Endothelial cell of umbilical vein (primary cell): ENCODE data around the gene FAM135A. TPM values are rescaled to one million over a fixed set of nuclear protein-coding genes. Genes with fewer than 3 reads are reported as not detected.
"Not testable (repeated sequence)": the region's sequence is repeated elsewhere in the genome, so short reads cannot be mapped to it uniquely, and the experiment has no call there.

Experiments used
- BruUV-seq: library from RNA; stranded (reverse); fragments of 400-500 nt; replicated peaks from 2 replicates; lab custom pipeline; 2021; lab: Mats Ljungman, UMichigan
- CTCF ChIA-PET: fragments of 300-600, 350-600 bp; sonication (Branson Sonifier 250); formaldehyde crosslinking; loops from one replicate; lab custom pipeline; 2021; ENCODE audit warnings: antibody characterized with exemption, inconsistent platforms; lab: Charles Lee
- POLR2A ChIA-PET: fragments of 300-600, 350-600 bp; sonication (Branson Sonifier 250); formaldehyde crosslinking; loops from one replicate; lab custom pipeline; 2021; ENCODE audit warnings: antibody characterized with exemption, inconsistent platforms; lab: Charles Lee
- DNase-seq: peaks from one replicate; pipeline ENCODE4 v3.0.0-alpha.2; 2011; ENCODE audit warnings: low read depth, low spot score
- FAIRE-seq: peaks from 2 replicates; lab custom pipeline; 2011; peaks lifted over from hg19 to GRCh38; lab: Jason Lieb, UNC
- H2AFZ ChIP-seq: 2 replicates; pipeline ENCODE4 v1.6.0; 2012; ENCODE audit warnings: low read depth, low read length, control low read depth, inconsistent platforms
- H3K27ac ChIP-seq: 2 replicates; pipeline ENCODE4 v1.5.1; 2011; ENCODE audit warnings: low read depth, mild to moderate bottlenecking, control low read depth, low read length, moderate library complexity; ENCODE audit not compliant: insufficient read depth
- H3K27me3 ChIP-seq, 2 experiments: 2 replicates each; pipeline versions ENCODE4 v1.6.0 to v1.6.1; 2011; ENCODE audit warnings: low read length in 2 of 2, mixed read lengths in 1 of 2; ENCODE audit not compliant: control insufficient read depth in 2 of 2, insufficient read depth in 2 of 2
- H3K36me3 ChIP-seq, 2 experiments: 2 replicates in 1 of 2; 3 replicates in 1 of 2; pipeline ENCODE4 v1.5.1; 2011; ENCODE audit warnings: low read length in 2 of 2, mild to moderate bottlenecking in 1 of 2, moderate library complexity in 1 of 2; ENCODE audit not compliant: control insufficient read depth in 2 of 2, insufficient read depth in 2 of 2; ENCODE audit errors: extremely low read depth in 1 of 2
- H3K4me1 ChIP-seq: 3 replicates; pipeline ENCODE4 v1.5.1; 2011; ENCODE audit warnings: mild to moderate bottlenecking, low read length; ENCODE audit not compliant: control insufficient read depth, insufficient read depth; ENCODE audit errors: extremely low read depth
- H3K4me2 ChIP-seq: 2 replicates; pipeline ENCODE4 v1.6.1; 2011; ENCODE audit warnings: low read length, control low read depth, mixed read lengths; ENCODE audit not compliant: insufficient read depth
- H3K4me3 ChIP-seq, 3 experiments: fragments of 200-600 bp in 1 of 3; sonication (generic), shearing (Covaris generic) in 1 of 3; replicated peaks in 1 of 3; 2 replicates each; pipeline ENCODE4 v1.5.1; 2011 to 2016; ENCODE audit warnings: control low read depth in 3 of 3, low read length in 3 of 3, mild to moderate bottlenecking in 2 of 3, inconsistent platforms in 1 of 3, low read depth in 1 of 3, moderate library complexity in 1 of 3; ENCODE audit not compliant: insufficient read depth in 1 of 3
- H3K79me2 ChIP-seq: 2 replicates; pipeline ENCODE4 v1.6.0; 2012; ENCODE audit warnings: low read length, inconsistent platforms; ENCODE audit not compliant: control insufficient read depth, insufficient read depth
- H3K9ac ChIP-seq: replicated peaks from 2 replicates; pipeline ENCODE3; 2011; ENCODE audit warnings: low read length, control low read depth; ENCODE audit not compliant: insufficient read depth; ENCODE audit errors: extremely low read depth
- H3K9me1 ChIP-seq: replicated peaks from 3 replicates; pipeline ENCODE4 v1.6.0; 2011; ENCODE audit warnings: mild to moderate bottlenecking, low read length; ENCODE audit not compliant: control insufficient read depth, insufficient read depth; ENCODE audit errors: extremely low read depth
- H3K9me3 ChIP-seq: replicated peaks from 2 replicates; pipeline ENCODE4 v1.5.1; 2012; ENCODE audit warnings: low read length, inconsistent platforms; ENCODE audit not compliant: control insufficient read depth, insufficient read depth
- H4K20me1 ChIP-seq: replicated peaks from 2 replicates; pipeline ENCODE3; 2011; ENCODE audit warnings: mild to moderate bottlenecking, low read length; ENCODE audit not compliant: control insufficient read depth, insufficient read depth; ENCODE audit errors: extremely low read depth
- EZH2 ChIP-seq: IDR thresholded peaks from 2 replicates; pipeline ENCODE4 v1.6.1; 2012; ENCODE audit warnings: borderline replicate concordance, low read depth, mild to moderate bottlenecking, moderate library complexity, low read length, inconsistent platforms; ENCODE audit not compliant: severe bottlenecking
- FOS ChIP-seq: IDR thresholded peaks from 2 replicates; pipeline ENCODE4 v1.6.1; 2011; ENCODE audit warnings: mild to moderate bottlenecking, low read length, moderate library complexity, borderline replicate concordance; ENCODE audit not compliant: insufficient read depth
- GATA2 ChIP-seq: IDR thresholded peaks from 2 replicates; pipeline ENCODE4 v1.7.0; 2011; ENCODE audit warnings: low read depth, mild to moderate bottlenecking, moderate library complexity, mixed read lengths, low read length; ENCODE audit not compliant: insufficient read length, insufficient read depth
- JUN ChIP-seq: IDR thresholded peaks from 2 replicates; pipeline ENCODE4 v1.6.1; 2011; ENCODE audit warnings: borderline replicate concordance, low read depth; ENCODE audit not compliant: insufficient read length, insufficient read depth
- MAX ChIP-seq: IDR thresholded peaks from 2 replicates; pipeline ENCODE4 v1.6.1; 2011; ENCODE audit not compliant: insufficient read depth, insufficient read length
- MYC ChIP-seq: IDR thresholded peaks from one replicate; pipeline ENCODE4 v1.6.1; 2011; ENCODE audit warnings: mild to moderate bottlenecking, low read depth, low read length
- POLR2A ChIP-seq: IDR thresholded peaks from 2 replicates; pipeline ENCODE4 v1.6.1; 2012; ENCODE audit warnings: low read depth, mild to moderate bottlenecking, control low read depth, low read length
- dilution Hi-C: fragments of 300-500 bp; cut with MboI; formaldehyde crosslinking; loops from one replicate; pipeline ENCODE4 v1.15.0; 2019; ENCODE audit warnings: low sequenced_read_pairs; ENCODE audit not compliant: extremely low pct_ligation_motif_present
- intact Hi-C: fragments of 100-400 bp; cut with micrococcal nuclease; formaldehyde crosslinking; loops from one replicate; pipeline ENCODE4 v1.10.0; 2022
- polyA plus RNA-seq, 4 experiments: library from polyadenylated mRNA; depleted of rRNA in 3 of 4; stranded (reverse) in 3 of 4; unstranded in 1 of 4; fragments of >200 nt; gene quantifications; 2 replicates each; pipeline versions ENCODE4 v1.2.1 to v1.2.3, GENCODE V29; 2011 to 2012; ENCODE audit warnings: missing spikeins in 1 of 4
- total RNA-seq: library from RNA; stranded (reverse); gene quantifications from 2 replicates; pipeline ENCODE4 v1.2.3, GENCODE V29; 2021
- TF ChIP-seq, protein P1 (sequence below), 2 donors: IDR thresholded peaks; 1 replicate in 1 of 2; 2 replicates in 1 of 2; pipeline ENCODE4 v1.5.1; 2011; ENCODE audit warnings: low read length in 2 of 2, mild to moderate bottlenecking in 2 of 2, moderate library complexity in 2 of 2, control low read depth in 1 of 2, inconsistent platforms in 1 of 2, low read depth in 1 of 2; ENCODE audit not compliant: insufficient read depth in 1 of 2; ENCODE audit errors: extremely low read depth in 1 of 2

The FAM135A gene
- total and polyA plus RNA-seq, 2 donors (not counting 3 experiments of a cell fraction or from before 2014, with no cell fraction given), result 3.7 to 9.6 TPM

- Histone ChIP-seq H3K36me3 (no peaks in the 10 kb centered on the region), H3K4me1 (no peaks in the 10 kb centered on the region), H3K9me1 (no peaks in the 10 kb centered on the region), H3K4me3 (no peak overlapping the region), H3K79me2 (no peaks in the 10 kb centered on the region), H4K20me1 (no peaks in the 10 kb centered on the region), H2AFZ (no peak overlapping the region), H3K27me3 (no peaks in the 10 kb centered on the region), H3K4me2 (no peak overlapping the region), H3K27ac (no peak overlapping the region), H3K9ac (no peak overlapping the region), H3K9me3 (no peaks in the 10 kb centered on the region)
- dilution Hi-C loops, result no loop called here
- ChIA-PET POLR2A (no interaction called here), CTCF (interaction anchor here (0.6 kb wide), 1 partner anchor 189 kb away, joined by 3 read pairs; no protein-coding TSS in a partner anchor)
- FAIRE-seq (no peak), DNase-seq (no peak)
- BruUV-seq, result no TSS peak
- TF ChIP-seq JUN (no peak), MAX (no peak), FOS (no peak), POLR2A (no peak), GATA2 (no peak), MYC (no peak), EZH2 (no peak)
- TF ChIP-seq, protein P1, sequence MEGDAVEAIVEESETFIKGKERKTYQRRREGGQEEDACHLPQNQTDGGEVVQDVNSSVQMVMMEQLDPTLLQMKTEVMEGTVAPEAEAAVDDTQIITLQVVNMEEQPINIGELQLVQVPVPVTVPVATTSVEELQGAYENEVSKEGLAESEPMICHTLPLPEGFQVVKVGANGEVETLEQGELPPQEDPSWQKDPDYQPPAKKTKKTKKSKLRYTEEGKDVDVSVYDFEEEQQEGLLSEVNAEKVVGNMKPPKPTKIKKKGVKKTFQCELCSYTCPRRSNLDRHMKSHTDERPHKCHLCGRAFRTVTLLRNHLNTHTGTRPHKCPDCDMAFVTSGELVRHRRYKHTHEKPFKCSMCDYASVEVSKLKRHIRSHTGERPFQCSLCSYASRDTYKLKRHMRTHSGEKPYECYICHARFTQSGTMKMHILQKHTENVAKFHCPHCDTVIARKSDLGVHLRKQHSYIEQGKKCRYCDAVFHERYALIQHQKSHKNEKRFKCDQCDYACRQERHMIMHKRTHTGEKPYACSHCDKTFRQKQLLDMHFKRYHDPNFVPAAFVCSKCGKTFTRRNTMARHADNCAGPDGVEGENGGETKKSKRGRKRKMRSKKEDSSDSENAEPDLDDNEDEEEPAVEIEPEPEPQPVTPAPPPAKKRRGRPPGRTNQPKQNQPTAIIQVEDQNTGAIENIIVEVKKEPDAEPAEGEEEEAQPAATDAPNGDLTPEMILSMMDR (IDR thresholded peaks at IDR 0.05; ENCODE audit: extremely low read depth in 1 of 2, insufficient read depth in 1 of 2, low read depth in 1 of 2, low read length in 2 of 2), result no peak
- intact Hi-C loops, result no loop called here
Measured at GRCh38 chr6:70557998-70558397, 144.7 kb downstream of the FAM135A start.

GRCh38 chr6:70562401-70562800 lies 149.1 kb downstream of the FAM135A start:
- H4K20me1 ChIP-seq, H2AFZ ChIP-seq, H3K4me3 ChIP-seq, H3K36me3 ChIP-seq, H3K27me3 ChIP-seq, CTCF ChIA-PET, H3K9me3 ChIP-seq, FAIRE-seq, H3K4me2 ChIP-seq, H3K79me2 ChIP-seq, dilution Hi-C loops, H3K9ac ChIP-seq, BruUV-seq, intact Hi-C loops, H3K9me1 ChIP-seq, H3K27ac ChIP-seq, POLR2A ChIA-PET, H3K4me1 ChIP-seq, DNase-seq: not testable (repeated sequence)
